ENCODE results near the gene PRKAG2. TPM values are rescaled to one million over a fixed set of nuclear protein-coding genes. Genes with fewer than 3 reads are reported as not detected.

Gene PRKAG2
- total RNA-seq, 1 experiment from 2014 or later = 23.9 TPM

DNA sequence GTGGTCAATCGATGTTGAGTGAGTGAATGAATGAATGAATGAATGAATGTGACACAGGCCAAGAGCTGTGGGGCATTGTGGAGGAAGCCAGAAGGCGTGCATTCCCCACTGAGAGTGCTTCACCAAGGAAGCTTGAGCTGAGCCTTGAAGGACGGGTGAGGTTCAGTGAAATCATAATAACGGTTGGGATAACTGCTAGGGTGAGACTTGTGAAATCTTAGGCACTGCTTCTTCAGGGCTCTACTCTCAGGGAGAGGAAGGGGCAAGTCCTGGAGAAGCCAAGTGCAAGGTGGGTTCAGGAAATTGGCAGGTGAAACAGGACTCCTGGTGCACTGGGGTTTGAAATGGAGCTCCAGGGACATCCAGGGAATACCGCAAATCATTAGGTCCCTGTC is 23.7 kb upstream of the PRKAG2 start:
- TF ChIP-seq EZH2 (IDR thresholded peaks at IDR 0.05; ENCODE audit: low read length, unreplicated experiment) (no peak), EZH2phosphoT487 (IDR thresholded peaks at IDR 0.05; ENCODE audit: borderline replicate concordance, low read length) (no peak)
- TF ChIP-seq, protein P1, sequence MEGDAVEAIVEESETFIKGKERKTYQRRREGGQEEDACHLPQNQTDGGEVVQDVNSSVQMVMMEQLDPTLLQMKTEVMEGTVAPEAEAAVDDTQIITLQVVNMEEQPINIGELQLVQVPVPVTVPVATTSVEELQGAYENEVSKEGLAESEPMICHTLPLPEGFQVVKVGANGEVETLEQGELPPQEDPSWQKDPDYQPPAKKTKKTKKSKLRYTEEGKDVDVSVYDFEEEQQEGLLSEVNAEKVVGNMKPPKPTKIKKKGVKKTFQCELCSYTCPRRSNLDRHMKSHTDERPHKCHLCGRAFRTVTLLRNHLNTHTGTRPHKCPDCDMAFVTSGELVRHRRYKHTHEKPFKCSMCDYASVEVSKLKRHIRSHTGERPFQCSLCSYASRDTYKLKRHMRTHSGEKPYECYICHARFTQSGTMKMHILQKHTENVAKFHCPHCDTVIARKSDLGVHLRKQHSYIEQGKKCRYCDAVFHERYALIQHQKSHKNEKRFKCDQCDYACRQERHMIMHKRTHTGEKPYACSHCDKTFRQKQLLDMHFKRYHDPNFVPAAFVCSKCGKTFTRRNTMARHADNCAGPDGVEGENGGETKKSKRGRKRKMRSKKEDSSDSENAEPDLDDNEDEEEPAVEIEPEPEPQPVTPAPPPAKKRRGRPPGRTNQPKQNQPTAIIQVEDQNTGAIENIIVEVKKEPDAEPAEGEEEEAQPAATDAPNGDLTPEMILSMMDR (conservative IDR thresholded peaks at IDR 0.05; ENCODE audit: low read depth, low read length) = no peak
- no TSS peak for BruUV-seq (replicated peaks)
- no peaks in the 10 kb centered on the region for H3K36me3 ChIP-seq (ENCODE audit: low read depth, low read length)
- no peaks in the 10 kb centered on the region for H3F3A ChIP-seq (ENCODE audit: low read length, unreplicated experiment)
- intact Hi-C loops (cut with micrococcal nuclease) = no loop called here
- H3K9me3 ChIP-seq (ENCODE audit: low read length) = no peaks in the 10 kb centered on the region
- H2AFZ ChIP-seq (ENCODE audit: low read length) = no peak overlapping the region
- no peak overlapping the region for H3K4me2 ChIP-seq (ENCODE audit: low read length)
- H3K79me2 ChIP-seq (ENCODE audit: low read length) = no peaks in the 10 kb centered on the region
- no peaks in the 10 kb centered on the region for H4K20me1 ChIP-seq (ENCODE audit: low read length)
- ChIA-PET CTCF (no interaction called here), POLR2A (ENCODE audit: unreplicated experiment) (no interaction called here)
- peaks cover 21% of the 10 kb centered on the region for H3K27me3 ChIP-seq (ENCODE audit: low read length)
- no peaks in the 10 kb centered on the region for H3K9me2 ChIP-seq (replicated peaks; ENCODE audit: low read length)
- H3K4me1 ChIP-seq (ENCODE audit: insufficient read depth, low read length) = no peaks in the 10 kb centered on the region
- H3K9ac ChIP-seq (ENCODE audit: low read length) = no peak overlapping the region
- H3K4me3 ChIP-seq (ENCODE audit: low read length) = no peak overlapping the region
- ATAC-seq = no peak
- no peak overlapping the region for H3K27ac ChIP-seq (ENCODE audit: low read length)
- no peak for DNase-seq

DNA sequence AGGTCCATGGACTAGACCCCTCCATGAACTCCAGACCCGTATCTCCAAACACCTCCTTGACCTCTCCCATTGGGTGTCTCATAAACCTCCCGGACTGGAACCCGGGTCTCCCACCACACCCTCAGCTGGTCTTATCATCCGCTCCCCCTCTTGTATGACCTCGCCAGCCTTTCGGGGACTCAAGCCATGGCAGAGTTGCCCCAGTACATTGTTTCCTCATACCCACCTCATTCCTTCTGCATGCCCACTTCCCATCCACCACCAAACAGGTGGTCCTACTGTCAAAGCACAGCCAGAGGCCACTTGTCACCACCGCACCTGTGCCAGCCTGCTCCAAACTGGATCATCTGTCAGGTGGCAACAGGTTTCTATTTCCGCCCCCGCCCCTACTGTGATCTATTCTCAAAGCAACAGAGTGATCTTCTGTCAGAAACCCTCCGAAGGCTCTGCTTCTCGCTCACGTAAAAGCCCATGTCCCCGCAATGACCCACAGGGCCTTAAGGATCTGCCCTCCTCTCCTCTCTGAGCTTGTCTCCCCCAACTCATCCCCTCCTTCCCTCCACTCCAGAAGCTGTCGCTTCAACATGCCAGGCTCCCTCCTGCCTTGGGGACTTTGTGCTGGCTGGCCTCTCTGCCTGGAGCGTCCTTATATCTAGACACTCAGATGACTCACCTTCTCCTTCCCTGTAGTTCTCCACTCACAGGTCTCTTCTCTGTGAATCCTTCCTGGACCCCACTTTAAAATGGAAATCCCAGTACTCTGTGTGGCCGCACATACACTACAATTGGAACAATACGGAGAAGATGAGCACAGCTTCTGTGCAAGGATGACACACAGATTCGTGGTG is 22.8 kb upstream of the PRKAG2 start:
- ATAC-seq = no peak
- no peak overlapping the region for H3K27ac ChIP-seq (ENCODE audit: low read length)
- H3K9me2 ChIP-seq (replicated peaks; ENCODE audit: low read length) = no peaks in the 10 kb centered on the region
- no peaks in the 10 kb centered on the region for H3K9me3 ChIP-seq (ENCODE audit: low read length)
- H3K9ac ChIP-seq (ENCODE audit: low read length) = no peak overlapping the region
- H3K4me1 ChIP-seq (ENCODE audit: insufficient read depth, low read length) = no peaks in the 10 kb centered on the region
- ChIA-PET POLR2A (ENCODE audit: unreplicated experiment) (no interaction called here), CTCF (no interaction called here)
- intact Hi-C loops (cut with micrococcal nuclease) = no loop called here
- H4K20me1 ChIP-seq (ENCODE audit: low read length) = no peaks in the 10 kb centered on the region
- no peaks in the 10 kb centered on the region for H3F3A ChIP-seq (ENCODE audit: low read length, unreplicated experiment)
- peaks cover 21% of the 10 kb centered on the region for H3K27me3 ChIP-seq (ENCODE audit: low read length)
- H3K79me2 ChIP-seq (ENCODE audit: low read length) = no peaks in the 10 kb centered on the region
- DNase-seq = no peak
- H2AFZ ChIP-seq (ENCODE audit: low read length) = no peak overlapping the region
- H3K4me3 ChIP-seq (ENCODE audit: low read length) = no peak overlapping the region
- TF ChIP-seq, protein P1 (conservative IDR thresholded peaks at IDR 0.05; ENCODE audit: low read depth, low read length) = no peak
- TF ChIP-seq EZH2 (IDR thresholded peaks at IDR 0.05; ENCODE audit: low read length, unreplicated experiment) (no peak), EZH2phosphoT487 (IDR thresholded peaks at IDR 0.05; ENCODE audit: borderline replicate concordance, low read length) (no peak)
- H3K4me2 ChIP-seq (ENCODE audit: low read length) = no peak overlapping the region
- H3K36me3 ChIP-seq (ENCODE audit: low read depth, low read length) = no peaks in the 10 kb centered on the region
- no TSS peak for BruUV-seq (replicated peaks)

All from PC-3 (cell line).